ENCODE results near the gene NEK5. TPM values are rescaled to one million over a fixed set of nuclear protein-coding genes. Genes with fewer than 3 reads are reported as not detected.

NEK5 gene
- total RNA-seq, 1 donor from 2014 or later, result 0.25 TPM

DNA sequence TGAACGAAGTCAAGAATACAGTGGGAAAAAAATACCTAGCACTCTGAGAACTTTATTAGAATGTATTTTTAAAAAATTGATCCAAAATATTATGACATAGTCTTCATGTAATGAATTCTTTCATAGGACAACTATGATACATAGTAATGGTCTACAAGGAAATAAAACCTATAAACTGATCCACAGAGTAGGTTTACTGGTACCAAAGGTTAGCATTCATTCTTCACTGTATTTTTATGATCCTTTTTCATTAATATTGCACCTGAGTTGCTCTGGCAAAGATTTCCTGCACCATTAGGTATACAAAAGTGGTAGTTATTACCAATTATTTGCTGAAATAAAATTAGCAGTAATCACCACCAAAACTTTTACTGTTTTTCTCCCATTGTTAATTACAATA, 26.3 kb upstream of the NEK5 start:
- Histone ChIP-seq H3K27ac (replicated peaks) (no peak overlapping the region), H3K4me3 (no peak overlapping the region), H3K36me3 (peaks cover 27% of the 10 kb centered on the region), H3K27me3 (ENCODE audit: low read depth) (no peaks in the 10 kb centered on the region), H3K9me3 (replicated peaks) (no peaks in the 10 kb centered on the region), H3K4me1 (peaks cover 27% of the 10 kb centered on the region)
- intact Hi-C loops (cut with micrococcal nuclease), result no loop called here
- DNase-seq, result no peak
- TF ChIP-seq, protein P1, sequence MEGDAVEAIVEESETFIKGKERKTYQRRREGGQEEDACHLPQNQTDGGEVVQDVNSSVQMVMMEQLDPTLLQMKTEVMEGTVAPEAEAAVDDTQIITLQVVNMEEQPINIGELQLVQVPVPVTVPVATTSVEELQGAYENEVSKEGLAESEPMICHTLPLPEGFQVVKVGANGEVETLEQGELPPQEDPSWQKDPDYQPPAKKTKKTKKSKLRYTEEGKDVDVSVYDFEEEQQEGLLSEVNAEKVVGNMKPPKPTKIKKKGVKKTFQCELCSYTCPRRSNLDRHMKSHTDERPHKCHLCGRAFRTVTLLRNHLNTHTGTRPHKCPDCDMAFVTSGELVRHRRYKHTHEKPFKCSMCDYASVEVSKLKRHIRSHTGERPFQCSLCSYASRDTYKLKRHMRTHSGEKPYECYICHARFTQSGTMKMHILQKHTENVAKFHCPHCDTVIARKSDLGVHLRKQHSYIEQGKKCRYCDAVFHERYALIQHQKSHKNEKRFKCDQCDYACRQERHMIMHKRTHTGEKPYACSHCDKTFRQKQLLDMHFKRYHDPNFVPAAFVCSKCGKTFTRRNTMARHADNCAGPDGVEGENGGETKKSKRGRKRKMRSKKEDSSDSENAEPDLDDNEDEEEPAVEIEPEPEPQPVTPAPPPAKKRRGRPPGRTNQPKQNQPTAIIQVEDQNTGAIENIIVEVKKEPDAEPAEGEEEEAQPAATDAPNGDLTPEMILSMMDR (IDR thresholded peaks at IDR 0.05; ENCODE audit: borderline replicate concordance), result no peak

DNA sequence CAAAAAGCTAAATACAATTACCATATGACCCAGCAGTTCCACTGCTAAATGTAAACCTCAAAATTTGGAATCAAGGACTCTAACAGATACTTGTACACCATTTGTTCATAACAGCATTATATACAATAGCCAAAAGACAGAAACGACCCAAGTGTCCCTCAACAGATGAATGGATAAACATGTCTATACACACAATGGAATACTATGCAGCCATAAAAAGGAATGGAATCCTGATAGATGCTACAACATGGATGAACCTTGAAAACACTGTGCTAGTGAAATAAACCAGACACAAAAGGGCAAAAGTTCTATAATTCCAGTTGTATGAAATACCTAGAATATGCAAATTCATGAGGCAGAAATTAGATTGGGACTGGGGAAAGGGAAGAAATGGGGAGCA, 18.4 kb upstream of the NEK5 start:
- H3K9me3 ChIP-seq (replicated peaks), result no peaks in the 10 kb centered on the region
- intact Hi-C loops (cut with micrococcal nuclease), result no loop called here
- no peaks in the 10 kb centered on the region for H3K4me1 ChIP-seq
- H3K27ac ChIP-seq (replicated peaks), result no peak overlapping the region
- TF ChIP-seq, protein P1 (IDR thresholded peaks at IDR 0.05; ENCODE audit: borderline replicate concordance), result no peak
- H3K4me3 ChIP-seq, result no peak overlapping the region
- peaks cover 68% of the 10 kb centered on the region for H3K36me3 ChIP-seq
- H3K27me3 ChIP-seq (ENCODE audit: low read depth), result no peaks in the 10 kb centered on the region
- no peak for DNase-seq

DNA sequence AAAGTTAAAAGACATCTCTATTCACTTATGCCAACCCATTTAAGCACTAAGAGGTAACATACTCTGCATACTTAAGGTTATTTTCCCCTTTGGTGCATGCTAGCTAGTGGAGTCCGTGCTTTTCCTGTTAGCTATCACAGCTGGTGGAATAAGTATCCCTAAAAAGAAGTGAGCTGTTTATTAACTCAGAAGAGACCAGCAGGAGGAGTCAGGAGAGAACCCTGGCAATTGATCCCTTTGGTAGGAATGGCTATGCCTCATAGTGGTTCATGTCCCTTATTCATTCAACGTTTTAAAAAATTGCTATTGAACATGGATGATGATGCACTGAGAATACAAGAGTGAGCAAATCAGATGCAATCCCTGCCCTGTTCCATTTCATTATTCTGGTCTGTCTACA, 12.4 kb upstream of the NEK5 start:
- Histone ChIP-seq H3K27me3 (ENCODE audit: low read depth) (no peaks in the 10 kb centered on the region), H3K9me3 (replicated peaks) (no peaks in the 10 kb centered on the region), H3K36me3 (peaks cover 49% of the 10 kb centered on the region), H3K27ac (replicated peaks) (no peak overlapping the region), H3K4me1 (no peaks in the 10 kb centered on the region), H3K4me3 (no peak overlapping the region)
- TF ChIP-seq, protein P1 (IDR thresholded peaks at IDR 0.05; ENCODE audit: borderline replicate concordance), result peak; percentile 15
- no peak for DNase-seq
- intact Hi-C loops (cut with micrococcal nuclease), result loop anchor here (5.0 kb wide), 1 partner anchor 41 kb away; no protein-coding TSS in a partner anchor

DNA sequence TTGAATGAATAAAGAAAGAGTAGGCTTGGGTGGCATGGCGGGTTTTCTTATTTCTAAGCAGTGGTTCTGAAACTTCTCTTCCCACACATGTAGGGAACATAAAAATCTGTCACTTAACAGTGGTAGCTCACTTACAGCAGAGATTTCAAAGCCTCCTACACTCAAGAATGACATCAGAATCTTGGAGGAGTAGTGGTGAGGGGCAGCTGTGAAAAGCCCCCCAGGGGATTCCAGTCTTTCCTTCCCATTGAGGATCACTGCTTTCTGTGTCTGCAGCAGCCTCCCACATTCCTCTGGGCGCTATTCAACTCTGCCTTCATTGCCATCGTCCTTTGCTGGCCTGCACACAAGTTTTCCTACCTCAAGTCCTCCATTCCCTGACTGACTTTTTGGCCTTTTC, 8.6 kb upstream of the NEK5 start:
- Histone ChIP-seq H3K4me3 (no peak overlapping the region), H3K9me3 (replicated peaks) (no peaks in the 10 kb centered on the region), H3K27ac (replicated peaks) (no peak overlapping the region), H3K27me3 (ENCODE audit: low read depth) (no peaks in the 10 kb centered on the region), H3K4me1 (no peaks in the 10 kb centered on the region), H3K36me3 (peaks cover 63% of the 10 kb centered on the region)
- TF ChIP-seq, protein P1 (IDR thresholded peaks at IDR 0.05; ENCODE audit: borderline replicate concordance), result no peak
- intact Hi-C loops (cut with micrococcal nuclease), result no loop called here
- DNase-seq, result no peak

DNA sequence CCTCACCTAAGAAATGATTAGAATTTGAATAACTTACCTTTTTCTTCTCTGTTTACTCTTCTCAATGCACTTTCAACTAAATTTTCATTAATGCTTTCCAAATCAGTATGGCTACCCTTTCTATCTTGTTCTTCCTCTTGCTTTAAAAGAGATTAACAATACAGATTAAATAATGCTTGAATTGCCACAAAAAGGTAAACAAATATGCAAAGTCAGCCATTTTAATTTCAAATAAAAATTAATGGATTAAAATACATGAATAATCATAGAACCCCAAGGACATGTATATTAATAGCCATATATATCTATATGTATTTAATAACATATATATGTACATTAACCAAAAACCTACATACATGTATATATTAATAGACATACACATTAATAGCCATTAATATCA, 7.9 kb upstream of the NEK5 start:
- intact Hi-C loops (cut with micrococcal nuclease), result no loop called here
- TF ChIP-seq, protein P1 (IDR thresholded peaks at IDR 0.05; ENCODE audit: borderline replicate concordance), result no peak

DNA sequence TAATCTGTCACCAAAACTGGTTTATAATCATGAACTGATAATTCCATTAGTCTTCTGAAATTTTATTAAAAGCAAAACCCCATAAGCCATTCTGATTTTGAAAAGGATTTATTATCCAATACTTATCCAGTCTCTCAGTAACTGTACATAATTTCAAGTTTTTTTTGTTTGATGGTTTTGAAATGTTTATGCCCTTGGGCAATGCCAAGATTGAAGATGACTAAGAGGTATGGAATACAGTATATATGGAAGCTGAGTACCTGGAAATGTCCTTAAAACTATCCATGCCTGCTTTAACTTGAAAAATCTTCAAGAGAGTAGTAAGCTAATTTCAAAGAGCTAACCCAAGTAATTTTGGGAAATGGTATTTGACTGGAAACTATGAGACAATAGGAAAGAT, 1.8 kb upstream of the NEK5 start:
- Histone ChIP-seq H3K4me1 (peaks cover 21% of the 10 kb centered on the region), H3K9me3 (replicated peaks) (no peaks in the 10 kb centered on the region), H3K27me3 (ENCODE audit: low read depth) (no peaks in the 10 kb centered on the region), H3K36me3 (peaks cover 48% of the 10 kb centered on the region), H3K4me3 (no peak overlapping the region), H3K27ac (replicated peaks) (no peak overlapping the region)
- intact Hi-C loops (cut with micrococcal nuclease), result no loop called here
- TF ChIP-seq, protein P1 (IDR thresholded peaks at IDR 0.05; ENCODE audit: borderline replicate concordance), result no peak
- no peak for DNase-seq

More for the DNA sequence above, 7.9 kb upstream of the NEK5 start:
- H3K36me3 ChIP-seq, result peaks cover 69% of the 10 kb centered on the region
- no peak overlapping the region for H3K4me3 ChIP-seq
- no peaks in the 10 kb centered on the region for H3K4me1 ChIP-seq
- H3K9me3 ChIP-seq (replicated peaks), result no peaks in the 10 kb centered on the region
- DNase-seq, result no peak
- no peak overlapping the region for H3K27ac ChIP-seq (replicated peaks)
- H3K27me3 ChIP-seq (ENCODE audit: low read depth), result no peaks in the 10 kb centered on the region
